HT-29 (cell line): ENCODE measurements around the gene BCL2L2. TPM values are rescaled to one million over a fixed set of nuclear protein-coding genes. Genes with fewer than 3 reads are reported as not detected.

Experiments used
- DNase-seq: peaks from one replicate; pipeline ENCODE4 v3.0.0-alpha.2; 2015; ENCODE audit warnings: low spot score
- small RNA-seq: library from RNA; depleted of rRNA; stranded (forward); fragments of <200 nt; gene quantifications from one replicate; pipeline ENCODE3, GENCODE V24; 2014
- total RNA-seq: library from RNA; depleted of rRNA; stranded (reverse); fragments of >200 nt; shearing (Covaris generic); gene quantifications from 2 replicates; pipeline ENCODE4 v1.2.3, GENCODE V29; 2014; rRNA removed

Gene BCL2L2
- total RNA-seq, 1 experiment from 2014 or later = 14.6 TPM

DNA sequence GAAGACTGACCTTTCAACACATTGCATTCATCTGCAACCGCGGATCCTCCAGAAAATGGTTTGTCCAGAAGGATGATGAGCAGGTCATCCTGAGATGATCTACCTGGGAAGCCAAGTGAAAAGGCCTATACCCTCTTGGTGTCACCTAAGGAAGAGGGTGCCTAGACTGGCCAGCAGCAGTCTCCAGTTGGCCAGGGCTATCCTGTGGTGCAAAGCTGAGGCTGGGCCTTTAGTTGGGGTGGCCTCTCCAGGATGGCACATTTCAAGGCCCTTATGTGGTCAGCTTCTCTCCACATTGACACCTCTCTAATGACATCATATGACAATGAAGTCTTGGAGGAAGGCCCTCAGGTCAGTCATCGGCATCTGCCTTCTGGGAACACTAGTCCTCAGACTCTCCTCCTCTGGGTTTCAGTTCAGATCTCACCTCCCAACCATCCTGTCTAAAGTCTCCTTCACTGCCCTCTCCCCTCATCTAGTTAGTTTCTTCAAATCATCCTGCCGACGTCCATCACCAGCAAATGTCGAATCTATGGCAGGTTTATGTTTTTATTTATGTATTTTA, 49.3 kb downstream of the BCL2L2 start:
- no peak for DNase-seq

DNA sequence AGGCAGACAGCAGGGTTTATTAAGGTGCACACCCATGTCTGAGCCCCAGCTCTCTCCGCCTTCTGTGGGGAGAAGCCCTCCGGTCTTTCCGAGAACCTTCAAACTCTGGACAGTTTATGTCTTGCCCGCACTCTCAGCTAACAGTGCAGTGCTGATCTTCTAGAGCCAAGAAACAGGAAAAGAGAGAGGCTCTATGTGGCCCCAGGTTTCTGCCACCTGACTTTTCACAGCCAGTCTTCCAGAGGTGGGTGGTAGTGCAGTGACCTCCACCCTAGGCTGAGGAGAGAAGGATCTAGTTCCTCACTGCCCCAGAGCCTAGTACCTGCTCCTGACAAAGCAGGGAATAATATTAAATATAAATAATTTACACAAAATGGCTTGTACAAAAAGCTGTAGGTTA, 50.0 kb downstream of the BCL2L2 start:
- no peak for DNase-seq

DNA sequence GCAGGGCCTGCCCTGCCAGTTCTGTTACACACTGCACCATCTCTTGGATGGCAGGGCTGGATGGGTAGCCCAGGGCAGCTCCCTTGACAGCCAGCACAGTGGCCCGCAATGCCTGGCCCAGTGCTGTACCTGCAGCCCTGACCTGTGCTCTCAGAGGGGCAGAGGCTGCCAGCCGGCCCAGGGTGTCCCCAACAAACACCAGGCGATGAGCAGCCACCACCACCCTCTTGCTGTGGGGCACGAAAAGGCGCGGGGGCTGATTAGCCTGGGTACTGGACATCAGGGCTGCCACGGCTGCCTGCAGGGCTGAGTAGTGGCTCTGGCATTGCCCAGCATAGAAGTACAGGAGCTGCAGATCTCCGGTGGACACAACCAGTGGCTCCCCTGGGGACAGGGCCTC, 50.6 kb downstream of the BCL2L2 start:
- DNase-seq = no peak

DNA sequence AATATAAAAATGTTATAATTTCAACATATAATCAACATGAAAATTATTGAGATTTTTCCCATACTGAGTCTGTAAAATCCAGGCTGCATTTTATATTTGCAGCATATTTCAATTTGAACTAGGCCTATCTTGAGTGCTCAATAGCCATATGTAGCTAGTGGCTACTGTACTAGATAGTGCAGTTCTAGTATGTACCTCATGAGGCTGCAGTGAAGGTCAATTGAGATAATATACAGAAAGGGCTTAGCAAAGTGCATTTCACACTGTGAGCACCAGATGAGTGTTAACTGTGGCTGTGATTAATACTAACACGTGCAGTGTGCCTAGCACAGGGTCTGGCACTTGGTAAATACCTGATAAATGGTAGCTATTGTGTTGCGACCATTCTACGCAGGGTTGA, 51.4 kb downstream of the BCL2L2 start:
- no peak for DNase-seq

DNA sequence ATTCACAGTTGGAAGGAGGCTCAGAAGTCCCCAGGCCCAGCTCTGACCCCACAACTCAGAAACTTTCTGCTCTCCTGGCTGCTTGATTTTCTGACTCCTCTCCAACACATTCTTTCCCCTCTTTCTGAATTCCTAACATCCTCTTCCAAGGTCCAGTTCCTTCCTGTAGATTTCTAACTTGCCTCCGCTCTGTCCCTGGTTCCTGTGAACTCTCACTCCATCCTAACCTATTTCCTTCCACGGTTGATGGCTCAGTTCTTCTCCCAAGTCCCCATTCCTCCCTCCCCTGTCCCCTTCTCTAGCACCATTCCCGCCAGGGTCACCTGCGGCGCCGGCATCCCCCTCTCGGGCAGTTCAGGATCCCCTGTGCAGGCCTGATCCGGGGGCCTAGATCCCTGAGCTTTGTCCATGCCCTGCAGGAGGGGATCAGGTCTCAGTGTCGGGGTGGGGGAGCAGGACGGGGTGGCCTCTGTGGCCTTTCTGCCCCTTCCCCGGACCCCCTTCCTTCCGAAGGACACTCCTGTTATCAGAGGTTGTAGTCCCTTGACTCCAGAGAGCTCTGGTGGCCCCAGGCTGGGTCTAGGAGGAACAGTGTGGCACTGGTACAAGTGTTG, 52.0 kb downstream of the BCL2L2 start:
- no peak for DNase-seq

DNA sequence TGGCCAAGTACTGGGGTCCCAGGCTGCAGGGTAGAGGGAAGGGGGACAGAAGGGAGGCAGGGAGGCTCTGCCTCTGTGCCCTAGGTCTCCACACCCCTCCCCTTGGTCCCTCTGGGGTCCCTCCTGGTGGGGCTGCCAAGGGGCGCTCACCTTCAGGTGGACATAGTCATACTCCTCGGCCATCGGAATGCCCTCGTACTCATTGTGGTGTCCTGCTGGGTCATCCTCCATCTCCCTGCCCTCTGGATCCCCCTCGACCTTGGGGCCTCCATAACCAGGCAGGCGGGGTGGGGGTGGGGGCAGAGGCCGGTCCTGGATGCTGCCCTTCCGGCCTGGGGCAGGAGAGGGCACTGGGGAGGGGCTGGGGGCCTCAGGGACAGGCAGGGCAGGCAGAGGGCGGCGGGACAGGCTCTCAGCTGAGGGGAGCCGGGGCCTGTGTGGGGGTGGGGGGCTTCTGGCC, 52.6 kb downstream of the BCL2L2 start:
- DNase-seq = no peak

DNA sequence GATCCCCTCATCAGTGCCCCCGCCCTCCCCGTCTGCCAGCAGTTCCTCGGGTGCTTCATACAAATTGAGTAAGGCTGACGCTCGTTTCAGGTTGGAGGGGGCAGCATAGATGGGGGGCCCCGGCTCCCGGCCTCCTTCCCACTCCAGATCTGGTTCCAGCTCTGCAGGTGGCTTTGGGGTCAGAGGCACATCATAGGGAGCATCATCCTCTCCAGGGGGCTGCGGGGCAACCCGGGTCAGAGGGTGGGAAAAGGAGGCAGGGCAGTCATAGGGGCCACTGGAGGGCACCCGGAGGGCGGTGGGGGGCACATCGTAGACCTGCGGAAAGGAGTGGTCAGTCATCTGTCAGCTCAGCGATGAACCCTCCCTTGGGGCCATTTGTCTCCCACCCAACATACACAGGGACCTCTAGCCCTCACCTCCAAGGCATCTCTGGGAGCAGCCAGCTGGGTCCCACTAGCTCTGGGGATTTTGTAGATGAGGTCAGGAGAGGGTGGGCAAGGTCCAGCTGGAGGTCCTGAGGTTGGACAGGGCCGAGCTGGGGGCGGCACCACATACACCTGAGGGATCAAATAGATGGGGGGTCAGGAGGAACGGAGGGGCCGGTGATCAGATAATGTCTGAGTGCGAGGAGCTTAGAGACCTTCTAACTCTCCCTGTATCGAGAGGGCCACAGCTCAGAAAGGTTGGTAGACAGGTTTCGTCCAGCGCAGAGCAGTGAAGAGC, 53.3 kb downstream of the BCL2L2 start:
- no peak for DNase-seq

DNA sequence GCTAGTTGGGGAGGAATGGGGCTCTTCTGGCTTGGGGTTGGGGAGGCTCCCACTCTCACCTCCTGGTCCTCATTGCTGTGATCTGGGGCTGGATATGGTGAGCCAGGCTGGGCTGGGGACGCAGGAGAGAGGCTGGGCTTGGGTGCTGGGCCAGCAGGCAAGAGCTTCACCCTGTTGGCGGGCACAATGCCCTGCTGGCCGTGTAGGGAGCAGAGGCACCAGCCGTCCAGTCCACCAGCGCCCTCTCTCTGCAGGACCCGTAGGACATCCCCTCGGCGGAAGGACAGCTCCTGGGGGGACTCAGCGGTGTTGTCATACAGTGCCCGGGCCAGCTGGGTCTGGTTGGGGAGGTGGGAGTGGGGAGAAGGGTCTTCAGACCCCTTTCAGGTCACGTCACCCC, 53.9 kb downstream of the BCL2L2 start:
- DNase-seq = no peak

DNA sequence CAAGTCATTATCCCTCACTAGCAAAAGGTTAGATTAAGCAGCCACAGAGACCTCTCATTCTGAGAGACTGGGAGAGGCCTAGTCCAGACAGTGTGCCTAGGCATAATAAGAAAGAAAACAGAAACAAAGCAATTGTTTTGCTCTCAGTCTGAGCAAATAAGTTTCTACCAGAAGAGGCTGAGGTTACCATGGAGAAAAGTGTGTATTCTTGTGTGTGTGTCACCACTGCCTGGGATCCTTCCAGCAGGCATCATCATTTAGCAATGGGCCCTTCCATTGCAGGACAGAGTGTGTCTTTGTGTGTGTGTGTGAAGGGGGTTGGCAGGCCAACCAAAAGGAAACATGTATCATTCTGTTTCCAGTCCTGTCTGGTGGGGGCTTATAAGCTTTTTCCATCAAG, 54.7 kb downstream of the BCL2L2 start:
- DNase-seq = no peak

Small RNAs within 50 kb of the gene (small RNA-seq; reads per million reads assigned to genes)
- gene RNU6-1046P = not detected

Other genes starting within 250 kb of the BCL2L2 start
- 11.4 and 15.0 TPM in 2 replicates for gene CDH24, start 249.3 kb upstream of the BCL2L2 start, total RNA-seq
- 59.1 and 64.4 TPM in 2 replicates for gene ACIN1, start 211.7 kb upstream of the BCL2L2 start, total RNA-seq
- 31.4 and 36.3 TPM in 2 replicates for gene C14orf119, start 211.3 kb upstream of the BCL2L2 start, total RNA-seq
- gene CIROP, start 201.8 kb upstream of the BCL2L2 start, total RNA-seq = not detected in 2 replicates
- not detected in 2 replicates for gene CEBPE, start 187.6 kb upstream of the BCL2L2 start, total RNA-seq
- gene SLC7A8, start 123.2 kb upstream of the BCL2L2 start, total RNA-seq = 0.03 and 0.23 TPM in 2 replicates
- not detected in 2 replicates for gene RNF212B, start 68.9 kb upstream of the BCL2L2 start, total RNA-seq
- gene HOMEZ, start 20.7 kb upstream of the BCL2L2 start, total RNA-seq = 4.3 and 7.9 TPM in 2 replicates
- 2.7 and 4.3 TPM in 2 replicates for gene PPP1R3E, start 4.0 kb upstream of the BCL2L2 start, total RNA-seq
- gene PABPN1, start 14.6 kb downstream of the BCL2L2 start, total RNA-seq = 63.4 and 72.1 TPM in 2 replicates
- gene SLC22A17, start 46.1 kb downstream of the BCL2L2 start, total RNA-seq = not detected in 2 replicates
- not detected in 2 replicates for gene EFS, start 58.3 kb downstream of the BCL2L2 start, total RNA-seq
- not detected in 2 replicates for gene IL25, start 66.0 kb downstream of the BCL2L2 start, total RNA-seq
- gene CMTM5, start 70.2 kb downstream of the BCL2L2 start, total RNA-seq = not detected in 2 replicates
- not detected in 2 replicates for gene MYH6, start 101.4 kb downstream of the BCL2L2 start, total RNA-seq
- gene MYH7, start 128.8 kb downstream of the BCL2L2 start, total RNA-seq = not detected in 2 replicates
- gene NGDN, start 162.9 kb downstream of the BCL2L2 start, total RNA-seq = 14.6 and 28.3 TPM in 2 replicates
- 0.58 TPM in 1 of 2 replicates, not detected in the other for gene ZFHX2, start 244.9 kb downstream of the BCL2L2 start, total RNA-seq
- gene THTPA, start 249.4 kb downstream of the BCL2L2 start, total RNA-seq = 13.5 and 30.0 TPM in 2 replicates